HL-60/S4 (cell line): Measurements from ENCODE around the gene ZNF511.

ENCODE experiments used
- in situ Hi-C: fragments of 300-500 bp; cut with MboI; formaldehyde crosslinking; loops from 2 replicates; pipeline ENCODE4 v1.14.3; 2022; ENCODE audit warnings: low sequenced_read_pairs

ZNF511 gene

GRCh38 chr10:133334503-133335245 is 26.0 kb downstream of the ZNF511 start:
- in situ Hi-C loops: no loop called here

- in situ Hi-C loops: no loop called here
Observed at GRCh38 chr10:133335246-133336117, 26.8 kb downstream of the ZNF511 start.

- in situ Hi-C loops: no loop called here
Observed at GRCh38 chr10:133336118-133336576, 27.4 kb downstream of the ZNF511 start.

- in situ Hi-C loops: no loop called here
Observed at GRCh38 chr10:133336577-133337369, 28.1 kb downstream of the ZNF511 start, which contains the start of gene CALY. TSS of gene CALY (minus strand) at chr10:133336896. CDS start at chr10:133328989, 7,907 bp downstream.

- in situ Hi-C loops: no loop called here
Observed at GRCh38 chr10:133337370-133337725, 28.6 kb downstream of the ZNF511 start.

- in situ Hi-C loops: no loop called here
Observed at GRCh38 chr10:133338080-133339071, 29.7 kb downstream of the ZNF511 start.

GRCh38 chr10:133339708-133340380 is 31.1 kb downstream of the ZNF511 start:
- in situ Hi-C loops: no loop called here

GRCh38 chr10:133341983-133342382 is 33.3 kb downstream of the ZNF511 start:
- in situ Hi-C loops: no loop called here

GRCh38 chr10:133342942-133343341 is 34.2 kb downstream of the ZNF511 start:
- in situ Hi-C loops: no loop called here

- in situ Hi-C loops: no loop called here
Observed at GRCh38 chr10:133343558-133343957, 34.8 kb downstream of the ZNF511 start.

GRCh38 chr10:133344236-133344635 is 35.5 kb downstream of the ZNF511 start:
- in situ Hi-C loops: no loop called here

GRCh38 chr10:133346413-133346812 is 37.7 kb downstream of the ZNF511 start:
- in situ Hi-C loops: no loop called here

GRCh38 chr10:133347710-133348517 is 39.2 kb downstream of the ZNF511 start:
- in situ Hi-C loops: no loop called here

GRCh38 chr10:133349160-133349568 is 40.5 kb downstream of the ZNF511 start:
- in situ Hi-C loops: no loop called here

- in situ Hi-C loops: no loop called here
Observed at GRCh38 chr10:133349577-133350011, 40.9 kb downstream of the ZNF511 start.

GRCh38 chr10:133350283-133350949 is 41.7 kb downstream of the ZNF511 start:
- in situ Hi-C loops: no loop called here

- in situ Hi-C loops: no loop called here
Observed at GRCh38 chr10:133350950-133351329, 42.2 kb downstream of the ZNF511 start.
